ENCODE measurements around the gene FRMD4A.
"Not testable (repeated sequence)": the region's sequence is repeated elsewhere in the genome, so short reads cannot be mapped to it uniquely, and the experiment has no call there.

Gene FRMD4A

DNA sequence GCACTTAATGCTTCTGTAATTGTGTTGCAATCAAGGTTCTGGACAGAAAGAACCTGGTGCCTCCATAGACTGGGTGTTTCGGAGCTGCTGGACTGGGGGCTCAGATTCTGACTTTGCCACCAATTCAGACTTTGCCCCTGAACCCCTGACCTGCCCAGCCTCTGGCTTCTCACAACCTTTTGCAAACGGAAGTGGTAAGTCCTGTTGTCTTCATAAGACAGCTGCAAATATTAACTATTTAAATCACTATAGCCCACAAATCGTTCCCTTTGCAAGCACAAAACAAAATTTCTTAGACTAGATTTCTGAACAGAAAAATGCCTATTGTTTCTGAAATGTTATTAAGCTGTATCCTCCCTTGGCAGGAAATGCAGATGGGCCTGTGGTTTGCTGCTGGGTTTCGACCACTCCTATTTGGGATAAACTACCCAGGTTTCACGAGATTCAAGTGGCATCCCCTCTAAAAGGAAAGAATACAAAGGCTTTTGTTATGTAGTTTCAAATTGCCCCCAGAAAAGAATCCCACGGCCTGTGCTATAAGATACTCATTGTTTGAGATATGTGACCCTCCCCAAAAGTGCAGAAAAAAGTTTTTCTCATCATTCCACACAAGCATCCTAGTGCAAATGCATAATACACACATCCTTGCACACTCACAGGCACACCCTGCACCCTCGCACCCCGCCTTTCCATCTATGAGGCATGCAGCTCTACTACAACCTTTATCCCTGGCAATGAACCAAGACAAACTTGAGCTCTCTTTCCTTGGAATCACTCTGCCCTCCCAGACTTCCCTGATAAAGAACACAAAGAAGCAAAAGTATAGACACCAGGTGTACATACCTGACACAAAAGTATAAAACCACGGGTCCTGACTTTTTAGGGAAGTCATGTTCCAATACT lies 534.8 kb downstream of the FRMD4A start:
- no peak for DNase-seq

DNA sequence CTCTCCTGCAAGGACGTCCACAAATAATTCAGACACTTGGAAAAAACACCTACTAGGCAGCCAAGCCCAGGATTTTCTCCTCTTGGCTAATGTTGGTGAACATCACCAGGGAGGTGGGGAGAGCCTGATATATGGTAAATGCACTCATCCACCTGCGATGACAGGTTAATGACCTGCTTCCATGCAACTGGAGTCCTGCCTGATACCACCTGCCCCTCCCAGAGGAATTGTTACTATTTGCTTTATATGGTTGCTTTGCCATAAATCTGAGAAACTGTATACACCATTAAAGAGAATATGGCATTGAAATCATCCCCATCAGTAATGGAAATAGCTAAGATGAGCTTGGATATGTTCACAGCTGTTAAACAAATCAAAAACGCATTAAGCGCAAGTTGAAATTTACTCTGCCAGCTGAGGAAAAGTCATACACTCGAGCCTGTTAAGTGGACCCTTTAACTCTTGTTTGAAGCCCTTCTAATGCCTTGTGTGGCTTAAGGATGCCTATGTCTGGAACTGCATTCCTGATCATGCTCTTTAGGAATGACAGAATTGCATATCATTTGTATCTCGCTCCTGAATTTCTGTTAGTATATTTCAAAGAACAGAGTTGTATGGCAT lies 535.6 kb downstream of the FRMD4A start:
- no peak for DNase-seq

DNA sequence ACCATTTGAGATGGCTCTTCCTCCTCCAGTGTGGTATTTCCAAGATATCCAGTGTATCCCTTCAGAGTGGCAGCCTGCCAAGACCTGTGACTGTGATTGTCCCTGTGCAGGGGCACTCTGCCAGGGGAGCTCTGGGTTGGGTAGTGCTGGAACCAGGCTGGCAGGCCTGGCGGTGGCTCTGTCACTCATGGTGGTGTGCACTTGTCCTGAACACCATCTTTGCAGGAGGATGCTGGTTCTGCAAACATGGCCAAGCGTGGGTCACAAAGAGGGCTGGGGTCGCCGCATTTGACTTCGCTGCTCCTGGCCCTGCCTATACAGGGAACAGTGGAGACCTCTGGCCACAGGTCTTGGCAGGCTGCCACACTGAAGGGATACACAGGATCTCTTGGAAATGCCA lies 538.7 kb downstream of the FRMD4A start:
- no peak for DNase-seq

DNA sequence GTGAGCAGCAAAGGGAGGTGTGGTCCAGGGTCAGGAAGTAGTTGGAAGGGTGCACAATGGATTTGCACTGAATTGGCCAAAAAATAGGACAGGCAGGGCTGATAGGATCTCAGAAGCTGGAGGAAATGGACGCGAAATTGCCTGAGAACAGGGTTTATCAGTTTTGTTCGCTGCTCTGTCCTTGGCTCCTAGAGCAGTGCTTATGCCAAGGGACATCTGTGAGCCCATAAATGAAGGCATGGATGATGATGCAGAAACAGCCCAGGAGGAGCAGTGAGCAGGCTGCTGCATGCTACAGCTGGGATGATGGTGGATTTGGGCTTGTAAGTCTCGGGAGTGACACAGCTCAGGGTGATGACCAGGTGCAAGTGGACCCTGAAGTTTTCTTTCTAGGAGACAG lies 539.2 kb downstream of the FRMD4A start:
- no peak for DNase-seq

DNA sequence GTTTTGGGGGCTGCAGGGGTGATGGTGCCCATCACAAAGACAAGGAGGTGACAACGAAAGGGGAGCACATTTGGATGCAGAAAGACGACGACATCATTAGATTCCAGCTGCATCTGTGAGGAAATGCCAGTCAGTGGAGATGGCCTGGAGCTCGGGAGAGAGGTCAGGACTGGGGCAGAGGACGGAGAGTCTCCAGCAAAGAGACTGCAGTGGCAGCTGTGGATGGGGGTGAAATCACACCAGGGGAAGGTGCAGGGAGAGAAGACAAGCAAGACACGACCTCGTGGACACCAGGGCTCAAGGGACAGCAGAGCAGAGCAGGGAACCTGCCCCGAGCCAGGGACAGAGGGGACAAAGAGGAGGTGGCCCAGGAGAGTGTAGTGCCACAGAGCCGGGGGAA lies 540.5 kb downstream of the FRMD4A start:
- DNase-seq: no peak

DNA sequence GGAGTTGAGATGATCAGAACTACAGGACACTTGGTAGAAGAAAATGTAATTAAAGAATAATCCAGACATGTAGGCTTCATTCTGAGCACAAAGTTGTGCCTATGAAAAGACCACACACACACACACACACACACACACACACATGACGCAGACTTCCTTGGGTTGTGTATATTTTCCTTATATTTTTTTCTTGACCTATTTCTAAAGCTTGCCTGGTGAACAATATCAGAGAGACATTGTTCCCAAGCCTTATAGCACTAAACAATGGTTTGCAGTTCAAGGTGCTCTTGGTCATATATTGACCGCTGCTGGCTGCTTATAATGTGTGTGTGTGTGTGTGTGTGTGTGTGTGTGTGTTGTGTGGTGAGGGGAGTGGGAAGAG lies 541.3 kb downstream of the FRMD4A start:
- no peak for DNase-seq

DNA sequence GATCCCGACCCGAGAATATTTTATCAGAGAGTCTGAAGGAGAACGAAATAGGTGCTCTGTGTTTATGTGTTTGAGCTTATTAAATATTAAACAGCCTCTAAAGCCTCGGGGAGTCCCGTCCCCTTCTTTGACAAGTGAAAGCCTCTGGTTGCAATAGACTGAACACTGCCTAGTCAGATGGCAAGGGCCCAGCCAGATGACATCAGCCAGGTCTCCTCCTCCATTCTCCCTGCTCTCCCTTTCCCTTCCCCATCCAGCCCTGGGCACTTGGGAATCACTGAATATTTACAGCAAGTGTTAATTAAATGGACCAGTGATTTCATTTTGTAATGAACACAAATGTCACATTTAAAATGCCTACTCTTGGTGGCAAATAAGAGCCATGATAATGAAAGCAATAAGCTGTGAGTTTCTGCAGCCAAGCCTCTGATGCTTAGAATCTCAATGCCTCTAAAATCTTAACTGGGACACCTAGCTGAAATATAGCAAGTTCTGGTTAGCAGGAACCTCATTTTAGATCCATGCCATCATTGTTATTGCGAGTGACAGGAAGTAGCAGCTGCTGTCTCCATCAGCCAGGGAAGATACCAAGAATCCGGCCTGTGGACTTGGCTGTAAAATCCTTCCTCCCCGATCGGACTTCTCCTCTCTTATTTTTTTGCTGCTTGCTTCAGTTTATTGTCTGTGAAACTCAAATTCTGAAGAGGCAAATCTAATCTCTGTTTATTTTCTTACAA lies 541.8 kb downstream of the FRMD4A start:
- no peak for DNase-seq

DNA sequence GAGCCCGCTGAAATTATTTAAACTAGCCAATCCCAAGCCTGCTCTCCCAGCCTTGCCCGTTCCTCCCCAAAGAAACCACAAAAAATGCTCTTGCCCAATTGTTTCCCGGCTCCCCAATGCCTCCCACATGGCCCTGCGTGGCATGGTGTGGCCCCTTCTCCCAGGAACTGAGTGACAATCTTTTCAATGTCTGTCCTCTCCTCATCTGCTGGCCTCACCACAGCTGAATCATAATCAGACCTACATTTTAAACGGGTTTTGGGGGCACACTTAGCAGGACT lies 542.5 kb downstream of the FRMD4A start:
- DNase-seq: no peak

DNA sequence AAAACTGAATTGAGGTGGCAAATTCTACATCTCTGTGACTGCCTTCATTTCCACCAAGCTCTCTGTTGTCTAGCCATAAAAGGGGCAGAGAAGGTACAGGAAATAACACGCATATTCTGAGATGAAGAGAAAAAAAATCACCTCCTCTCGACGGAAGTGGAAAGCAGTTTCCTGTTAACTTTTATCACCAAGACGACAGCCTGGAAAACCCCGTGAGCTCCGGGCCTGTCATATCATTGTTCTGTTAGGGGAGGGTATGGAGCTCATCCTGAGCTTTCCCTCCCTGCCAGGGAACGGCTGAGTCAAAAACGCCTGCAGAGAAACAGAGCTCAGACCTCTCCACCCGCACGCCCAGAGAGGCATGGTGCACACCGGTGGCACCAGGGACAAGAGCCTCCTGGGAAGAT lies 543.7 kb downstream of the FRMD4A start:
- no peak for DNase-seq

DNA sequence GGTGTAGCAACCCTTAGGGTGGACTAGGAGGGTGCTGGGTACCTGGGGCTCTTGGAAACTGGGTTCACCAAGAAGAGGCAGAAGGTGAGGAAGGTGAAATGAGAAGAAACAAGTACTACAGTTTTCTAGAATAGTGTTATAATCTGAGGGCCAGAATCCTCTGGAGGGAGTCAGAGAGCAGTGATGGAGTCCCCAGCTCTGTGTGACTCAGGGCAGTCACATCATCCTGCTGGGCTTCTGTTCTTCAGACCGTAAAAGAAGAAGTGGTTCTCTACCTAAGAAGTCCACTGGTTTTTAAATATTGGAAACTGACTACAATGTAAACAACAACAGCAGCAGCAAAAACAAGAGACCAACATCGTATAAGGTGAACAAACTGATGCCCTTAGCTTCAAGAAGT lies 546.7 kb downstream of the FRMD4A start:
- no peak for DNase-seq

DNA sequence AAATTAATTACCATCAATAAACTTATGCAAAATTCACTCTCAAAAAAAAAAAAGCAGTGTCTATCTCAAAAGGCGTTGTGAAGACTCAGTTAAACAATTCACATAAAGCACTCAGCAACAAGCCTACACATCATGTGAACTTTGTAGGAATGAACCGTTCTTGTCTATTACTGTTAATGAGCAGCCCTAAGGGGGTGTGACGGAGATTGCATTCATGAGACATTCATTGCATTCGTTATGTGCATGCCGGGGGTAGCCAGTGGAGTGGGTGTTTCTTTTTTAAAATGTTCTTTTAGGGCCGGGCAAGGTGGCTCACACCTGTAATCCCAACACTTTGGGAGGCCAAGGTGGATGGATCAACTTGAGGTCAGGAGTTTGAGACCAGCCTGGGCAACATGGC lies 551.0 kb downstream of the FRMD4A start:
- DNase-seq: no peak

DNA sequence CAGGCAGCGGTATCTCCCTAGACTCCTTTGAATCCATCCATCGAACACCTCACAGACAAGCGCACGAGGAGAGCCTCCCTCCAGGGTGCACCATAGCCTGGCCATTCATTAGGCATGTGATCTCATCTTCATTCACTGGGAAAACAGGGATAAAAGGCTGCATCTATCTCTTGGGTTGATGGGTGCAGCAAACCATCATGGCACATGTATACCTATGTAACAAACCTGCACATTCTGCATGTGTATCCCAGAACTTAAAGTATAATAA lies 552.1 kb downstream of the FRMD4A start:
- not testable (repeated sequence) for DNase-seq

DNA sequence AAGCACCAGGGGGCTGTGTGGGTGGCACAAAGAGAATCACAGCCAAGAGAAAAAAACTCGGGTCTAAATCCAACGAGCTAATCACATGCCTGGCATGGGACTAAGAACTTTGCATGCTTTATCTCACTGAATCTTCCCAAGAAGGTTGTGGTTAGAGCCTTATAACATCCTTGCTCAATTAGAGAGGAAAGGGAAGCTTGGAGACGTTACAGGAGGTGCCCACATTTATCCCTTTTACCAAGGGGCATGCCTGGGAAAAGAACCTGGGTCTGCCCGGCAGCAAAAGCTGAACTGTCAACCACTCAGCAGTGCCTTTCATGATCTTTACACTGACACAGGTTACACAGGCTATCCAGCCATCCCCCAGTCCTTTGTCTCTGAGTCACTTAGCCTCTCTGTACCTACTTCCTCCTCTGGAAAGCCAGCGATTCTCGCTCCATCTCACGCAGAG lies 553.8 kb downstream of the FRMD4A start:
- no peak for DNase-seq

DNA sequence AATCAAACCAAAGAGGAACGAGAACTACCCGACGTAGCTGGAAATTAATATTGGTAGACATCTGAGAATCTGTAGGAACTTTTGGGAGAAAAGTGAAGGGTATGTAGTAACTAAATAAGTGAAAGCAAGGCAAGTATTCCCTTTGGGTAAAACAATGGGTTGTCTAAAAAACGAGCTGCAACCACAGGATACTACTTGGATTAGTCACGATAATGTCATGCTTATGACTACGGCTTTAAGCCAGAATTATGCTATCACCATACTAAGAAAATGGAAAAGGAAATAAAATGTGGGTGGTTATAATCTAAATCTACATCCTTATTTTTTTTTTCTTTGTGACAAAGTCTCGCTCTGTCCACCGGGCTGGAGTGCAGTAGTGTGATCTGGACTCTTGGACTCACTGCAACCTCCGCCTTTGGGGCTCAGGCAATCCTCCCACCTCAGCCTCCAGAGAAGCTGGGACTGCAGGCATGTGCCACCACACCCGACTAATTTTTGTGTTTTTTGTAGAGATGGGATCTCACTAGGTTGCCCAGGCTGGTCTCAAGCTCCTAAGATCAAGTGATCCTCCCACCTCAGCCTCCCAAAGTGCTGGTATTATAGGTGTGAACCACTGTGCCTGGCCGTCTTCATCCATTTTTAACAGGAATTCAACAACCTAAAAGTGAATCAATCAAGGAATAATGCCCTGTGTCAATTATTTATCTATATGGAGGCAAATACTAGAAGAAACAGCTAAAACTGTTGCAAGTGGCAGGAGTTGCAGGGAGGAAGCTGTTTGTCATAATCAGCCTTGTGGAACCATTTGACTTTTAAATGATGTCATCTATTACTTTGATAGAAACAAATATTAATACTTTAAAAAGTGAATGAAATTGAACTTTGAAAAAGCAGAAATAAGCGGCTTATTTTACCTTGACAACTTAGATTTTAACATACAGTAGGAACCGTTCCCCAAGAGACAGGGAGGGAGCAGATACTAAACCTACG lies 554.6 kb downstream of the FRMD4A start:
- peak; percentile 27 for DNase-seq

DNA sequence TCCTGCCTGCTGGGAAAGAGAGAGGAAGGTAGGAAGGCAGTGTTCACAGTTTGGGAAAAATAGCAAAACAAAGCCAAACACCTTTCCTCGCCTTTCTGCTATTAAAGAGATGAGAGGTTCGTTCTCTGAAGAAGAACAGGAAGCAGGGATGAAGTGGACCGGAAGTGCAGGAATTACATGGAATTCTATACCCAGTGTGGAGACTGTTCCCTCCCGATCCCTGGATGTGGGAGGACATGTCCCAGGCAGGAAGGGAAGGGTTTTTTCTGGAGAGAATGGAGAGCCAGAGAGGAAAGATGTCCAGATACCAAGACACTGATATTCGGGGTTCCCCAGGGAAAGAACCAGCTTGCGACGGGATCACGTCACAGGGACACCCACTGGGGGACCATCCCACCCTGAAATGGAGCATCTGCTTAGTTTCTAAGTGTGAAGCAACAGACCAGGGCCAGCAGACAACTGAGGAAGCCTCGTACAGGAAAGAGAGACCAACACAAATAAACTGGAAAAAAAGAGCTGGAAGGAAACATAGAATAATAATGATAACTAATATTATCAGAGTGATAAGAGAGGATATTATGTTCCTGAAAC lies 556.3 kb downstream of the FRMD4A start:
- no peak for DNase-seq

DNA sequence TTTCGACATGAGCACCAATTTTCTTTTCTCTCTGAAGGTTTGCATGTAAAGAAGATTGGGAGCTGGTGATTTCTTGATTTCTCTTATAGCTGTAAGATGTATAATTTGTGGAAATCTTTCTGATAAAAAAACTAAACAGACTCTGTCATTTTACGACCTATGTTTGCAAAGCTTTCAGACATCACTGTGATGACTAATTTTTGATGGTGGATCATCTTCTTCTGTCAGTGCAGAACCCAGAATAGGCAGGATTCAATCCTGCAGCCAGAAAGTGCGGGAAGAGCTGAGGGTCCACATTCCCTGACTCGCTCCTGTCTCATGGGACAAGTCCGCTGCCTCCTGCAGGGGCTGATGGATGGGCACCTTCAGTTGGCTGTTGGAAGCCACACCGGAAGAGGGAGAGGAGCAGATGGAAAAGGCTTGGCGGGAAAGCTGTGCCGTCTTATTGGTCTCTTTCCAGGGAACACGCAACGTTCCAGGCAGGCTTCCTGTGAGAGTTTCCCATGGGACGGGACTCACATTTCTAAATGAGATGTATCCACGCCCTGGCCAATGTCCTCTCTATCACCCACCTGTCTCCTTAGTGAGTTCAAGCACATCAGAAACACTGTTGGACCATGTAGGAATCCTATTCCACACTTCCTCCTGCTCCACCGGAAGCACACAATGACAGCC lies 557.1 kb downstream of the FRMD4A start:
- no peak for DNase-seq

DNA sequence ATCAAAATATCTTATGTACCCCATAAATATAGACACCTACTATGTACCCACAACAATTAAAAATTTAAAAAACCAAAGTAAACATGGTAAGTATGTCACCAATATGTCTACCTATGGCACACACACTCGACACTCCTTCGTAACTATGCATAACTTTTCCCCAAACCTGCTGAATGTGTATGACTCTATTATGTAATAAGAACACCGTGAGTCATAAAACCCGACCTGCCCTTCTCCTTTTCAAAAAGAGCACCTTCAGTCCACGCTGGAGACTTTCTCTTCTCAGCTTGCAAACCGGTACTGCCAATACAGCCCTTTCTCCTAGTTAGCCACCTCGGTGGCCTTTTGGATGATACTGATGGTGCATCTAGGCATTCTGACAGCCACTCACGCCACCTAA lies 557.7 kb downstream of the FRMD4A start:
- DNase-seq: no peak

DNA sequence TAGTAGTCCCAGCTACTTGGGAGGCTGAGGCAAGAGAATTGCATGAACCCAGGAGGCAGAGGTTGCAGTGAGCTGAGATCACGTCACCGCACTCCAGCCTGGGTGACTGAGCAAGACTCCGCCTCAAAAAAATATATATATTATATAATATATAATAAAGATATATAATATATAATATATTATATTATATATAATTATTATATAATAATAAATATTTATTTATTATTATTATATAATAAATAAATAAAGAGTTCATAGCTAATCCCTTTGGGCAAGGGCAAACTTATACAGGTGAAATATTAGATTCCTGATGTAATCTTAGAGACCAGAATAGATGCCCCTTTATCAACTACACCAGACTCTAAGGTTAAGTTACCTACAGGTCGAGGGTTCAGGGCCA lies 558.7 kb downstream of the FRMD4A start:
- no peak for DNase-seq

DNA sequence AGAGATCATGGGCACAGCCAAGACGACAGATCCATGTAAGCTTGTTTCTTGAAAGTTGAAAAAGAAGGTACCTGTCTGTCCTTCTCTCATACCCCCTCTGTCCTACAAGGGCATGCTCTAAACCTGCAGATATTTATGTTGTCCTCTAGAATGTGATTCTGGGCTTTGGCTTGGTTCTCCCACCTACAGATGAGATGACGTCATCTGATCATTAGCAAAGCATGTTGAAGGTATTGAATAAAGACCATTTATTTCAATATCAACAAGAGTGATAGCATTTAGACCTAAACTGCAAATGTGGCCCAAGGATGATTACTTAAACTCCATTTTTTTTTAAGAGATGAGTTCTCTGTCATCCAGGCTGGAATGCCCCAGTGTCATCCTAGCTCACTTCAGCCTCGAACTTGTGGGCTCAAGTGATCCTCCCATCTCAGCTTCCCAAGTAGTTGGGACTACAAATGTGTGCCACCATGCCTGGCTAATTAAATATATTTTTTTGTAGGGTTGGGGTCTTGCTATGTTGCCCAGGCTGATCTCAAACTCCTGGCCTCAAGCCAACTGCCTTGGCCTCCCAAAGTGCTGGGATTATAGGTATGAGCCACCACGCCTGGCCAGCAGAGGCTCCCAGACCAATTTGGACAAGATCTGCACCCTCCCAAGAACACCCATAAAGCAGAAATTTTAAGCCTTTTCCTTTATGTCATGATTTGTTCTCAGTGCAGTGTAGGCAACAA lies 559.8 kb downstream of the FRMD4A start:
- DNase-seq: no peak

DNA sequence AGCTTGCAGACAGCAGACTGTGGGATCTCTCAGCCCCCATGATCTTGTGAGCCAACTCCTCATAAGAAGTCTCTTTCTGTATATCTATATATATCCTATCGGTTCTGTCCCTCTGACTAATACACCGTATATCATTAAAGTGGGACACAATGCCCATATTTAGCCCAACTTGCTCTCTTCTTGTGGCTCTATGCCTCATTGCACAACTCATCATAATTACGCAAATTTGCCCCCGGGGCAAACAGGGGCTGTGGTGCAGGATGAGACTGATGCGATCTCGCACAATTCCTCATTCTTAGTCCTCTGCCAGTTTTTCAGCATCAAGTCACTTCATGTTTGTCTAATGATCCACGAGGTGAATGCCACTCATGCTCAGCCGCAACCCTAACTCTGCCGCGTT lies 560.8 kb downstream of the FRMD4A start:
- DNase-seq: peak; percentile 59

DNA sequence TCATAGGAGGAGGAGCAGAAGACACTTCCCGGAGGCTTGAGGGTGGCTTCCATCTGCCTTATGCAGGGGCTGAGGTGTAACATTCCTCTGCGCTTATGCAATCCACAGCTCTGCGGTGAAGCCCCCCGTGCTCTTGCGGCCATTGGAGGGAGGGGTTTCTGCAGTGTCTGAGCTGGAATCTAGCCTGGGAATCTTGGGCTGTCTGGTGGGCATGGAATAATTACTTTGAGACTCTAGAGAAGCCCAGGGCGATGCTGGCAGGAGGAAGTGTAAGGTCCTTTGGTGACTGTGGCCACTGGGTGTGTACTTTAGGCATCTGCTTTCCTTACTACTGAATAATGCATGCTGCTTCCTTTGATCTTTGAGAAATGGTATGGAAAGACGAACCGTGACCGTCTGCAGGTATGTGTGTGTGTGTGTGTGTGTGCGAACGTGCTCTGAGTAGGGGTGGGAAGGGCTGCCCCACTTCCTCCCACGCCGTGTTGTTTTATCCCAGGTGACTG lies 563.0 kb downstream of the FRMD4A start:
- no peak for DNase-seq

Data from amniotic stem cell (primary cell).